Smooth muscle cell of the pulmonary artery (primary cell): ENCODE results near the gene PLAC9. TPM values are rescaled to one million over a fixed set of nuclear protein-coding genes. Genes with fewer than 3 reads are reported as not detected.

Experiments
- total RNA-seq: library from RNA; depleted of rRNA; stranded (reverse); fragments of >200 nt; gene quantifications from 2 replicates; pipeline ENCODE4 v1.2.3, GENCODE V29; 2014

PLAC9 gene, protein sequence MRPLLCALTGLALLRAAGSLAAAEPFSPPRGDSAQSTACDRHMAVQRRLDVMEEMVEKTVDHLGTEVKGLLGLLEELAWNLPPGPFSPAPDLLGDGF
- total RNA-seq = 8.0 and 18.2 TPM in 2 replicates

DNA sequence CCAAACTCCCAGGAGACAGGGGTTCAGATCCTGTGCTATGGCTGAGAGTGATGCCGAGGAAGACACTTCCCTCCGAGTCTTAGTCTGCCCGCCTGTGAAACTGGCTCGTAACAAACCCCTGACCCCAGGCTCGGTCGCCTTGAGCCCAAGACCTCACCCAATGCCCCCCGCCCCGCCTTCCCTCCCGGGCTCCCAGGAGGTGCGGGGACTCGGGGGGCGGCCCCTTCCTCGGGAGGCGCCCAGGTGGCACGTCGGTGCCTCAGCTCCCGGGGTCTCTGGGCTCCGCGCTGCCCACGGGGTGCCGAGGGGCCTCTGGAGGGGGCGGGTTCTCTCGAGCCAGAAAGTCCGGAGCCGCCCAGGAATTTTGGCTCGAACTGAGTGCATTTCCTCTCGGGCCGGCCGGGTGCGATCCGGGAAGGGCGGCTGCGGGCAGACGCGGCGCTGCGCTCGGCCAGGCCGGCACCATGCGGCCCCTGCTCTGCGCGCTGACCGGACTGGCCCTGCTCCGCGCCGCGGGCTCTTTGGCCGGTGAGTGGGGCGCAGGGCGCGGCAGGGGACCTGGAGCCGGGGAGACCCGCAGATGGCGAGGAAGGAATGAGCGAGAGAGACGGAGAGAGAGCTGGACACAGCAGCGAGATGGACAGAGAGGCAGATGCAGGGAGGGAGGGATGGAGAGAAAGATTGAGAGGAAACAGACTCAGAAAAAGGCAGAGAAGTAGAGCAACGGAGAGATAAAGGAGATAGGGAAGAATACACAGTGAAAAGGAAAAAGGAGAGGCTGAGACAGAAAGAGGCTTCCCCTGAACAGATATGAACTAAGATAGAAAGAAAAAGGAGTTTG lies at the start of gene PLAC9:
TSS of gene PLAC9 (plus strand) at position 432 of the 841 bp plus-strand sequence. CDS start at position 465, 33 bp downstream.

Other genes with a start within 250 kb of the PLAC9 start
- 0.13 TPM in 1 of 2 replicates, not detected in the other for gene SFTPD, start 183.6 kb upstream of the PLAC9 start, total RNA-seq
- gene TMEM254, start 54.1 kb upstream of the PLAC9 start, total RNA-seq = 8.7 and 9.5 TPM in 2 replicates
- gene ANXA11, start 72.8 kb downstream of the PLAC9 start, total RNA-seq = 60.9 and 78.7 TPM in 2 replicates
- gene MAT1A, start 156.9 kb downstream of the PLAC9 start, total RNA-seq = not detected in 2 replicates
- gene DYDC1, start 224.0 kb downstream of the PLAC9 start, total RNA-seq = not detected in 2 replicates
- gene DYDC2, start 224.1 kb downstream of the PLAC9 start, total RNA-seq = not detected in 2 replicates